NCI-H2107 (cell line): ENCODE data around the gene TRHDE.

ENCODE experiments used
- DNase-seq: peaks from one replicate; lab custom pipeline; 2025; lab: John Stamatoyannopoulos, UW

The TRHDE gene

GRCh38 chr12:72274931-72275330 lies 2.8 kb downstream of the TRHDE start:
- DNase-seq: no peak

DNA sequence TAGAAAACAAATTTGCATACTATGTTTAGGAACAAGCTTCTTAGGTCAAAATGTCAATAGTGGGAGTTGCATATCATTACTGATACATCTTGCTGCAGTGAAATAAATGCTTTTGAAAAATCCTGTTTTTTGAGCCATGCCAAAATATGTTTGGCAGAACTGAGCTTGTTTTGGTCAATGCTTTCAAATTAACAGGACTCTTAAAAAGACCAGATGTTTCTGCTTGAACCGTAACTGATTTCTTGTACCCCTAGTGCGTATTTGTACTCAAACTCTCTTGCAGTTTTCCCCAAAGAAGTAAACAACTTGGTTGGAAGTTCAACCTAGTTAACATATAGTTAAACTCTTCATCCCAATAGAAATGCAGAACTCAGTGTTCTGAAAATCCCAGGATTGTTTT lies 3.4 kb downstream of the TRHDE start:
- no peak for DNase-seq

DNA sequence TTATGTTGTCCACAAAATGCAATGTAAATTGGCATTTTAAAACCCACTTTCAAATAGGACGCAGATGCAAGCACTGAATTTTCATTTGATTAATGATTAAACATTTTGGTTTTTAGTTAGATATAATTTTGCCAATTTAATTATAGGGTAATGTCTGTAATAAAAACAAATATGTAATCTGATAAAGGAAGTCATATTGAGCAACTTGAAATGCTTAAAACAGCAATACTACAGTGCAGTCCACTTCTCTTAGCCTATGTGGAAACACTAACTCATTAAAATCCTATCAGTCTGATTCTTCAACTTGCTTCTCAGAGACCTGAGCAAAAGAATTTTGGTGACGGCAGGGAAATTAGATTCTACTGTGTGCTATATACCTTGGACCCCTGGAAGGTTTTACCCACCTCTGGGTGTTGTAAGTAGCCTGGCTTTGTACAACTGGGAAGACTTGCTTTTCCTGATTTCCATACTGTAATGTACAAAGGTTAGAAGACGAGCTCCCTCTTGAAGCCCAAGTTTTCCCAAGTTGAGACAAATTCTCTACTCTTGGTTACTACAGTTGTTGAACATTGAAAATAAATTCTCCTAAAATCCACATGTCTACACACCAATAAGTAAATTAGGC lies 4.1 kb downstream of the TRHDE start:
- DNase-seq: no peak

- no peak for DNase-seq
Measured at GRCh38 chr12:72277415-72277814, 5.2 kb downstream of the TRHDE start.

DNA sequence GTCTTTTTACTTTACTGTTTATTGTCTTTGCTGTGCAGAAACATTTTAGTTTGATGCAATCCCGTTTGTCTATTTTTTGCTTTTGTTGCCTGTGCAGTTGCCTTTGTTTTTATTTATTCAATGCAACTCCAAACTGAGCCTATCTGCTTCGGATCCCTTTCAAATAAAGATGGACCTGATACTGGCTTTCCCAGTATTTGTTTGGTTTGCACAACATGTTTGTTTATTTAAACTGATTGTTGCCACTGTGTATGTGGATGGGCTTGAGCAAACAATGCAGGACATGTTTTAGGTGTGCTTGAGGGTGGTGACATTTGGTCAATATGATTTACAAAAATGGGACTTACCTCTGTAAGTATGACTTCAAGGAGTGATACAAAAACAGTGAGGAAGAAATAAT lies 6.7 kb downstream of the TRHDE start:
- DNase-seq: no peak

DNA sequence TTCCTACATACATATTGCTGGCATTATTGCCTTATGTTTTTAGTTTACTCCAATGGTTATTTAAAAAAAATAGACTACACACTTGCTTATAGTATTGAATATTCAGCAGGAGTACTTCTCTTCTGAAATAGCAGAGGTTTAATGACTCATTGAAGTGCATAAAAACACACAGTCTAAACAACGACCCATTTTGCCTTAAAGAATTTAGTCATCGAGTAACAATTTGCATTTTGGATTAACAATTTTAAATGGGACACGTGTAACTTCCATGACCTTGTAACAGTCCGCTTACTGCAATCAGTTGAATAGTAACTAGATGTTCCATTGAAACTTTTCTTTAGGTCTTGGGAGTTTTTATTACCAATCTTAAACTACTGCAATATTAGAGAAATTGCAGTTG lies 9.0 kb downstream of the TRHDE start:
- DNase-seq: no peak

GRCh38 chr12:72282721-72283120 lies 10.6 kb downstream of the TRHDE start:
- DNase-seq: no peak

DNA sequence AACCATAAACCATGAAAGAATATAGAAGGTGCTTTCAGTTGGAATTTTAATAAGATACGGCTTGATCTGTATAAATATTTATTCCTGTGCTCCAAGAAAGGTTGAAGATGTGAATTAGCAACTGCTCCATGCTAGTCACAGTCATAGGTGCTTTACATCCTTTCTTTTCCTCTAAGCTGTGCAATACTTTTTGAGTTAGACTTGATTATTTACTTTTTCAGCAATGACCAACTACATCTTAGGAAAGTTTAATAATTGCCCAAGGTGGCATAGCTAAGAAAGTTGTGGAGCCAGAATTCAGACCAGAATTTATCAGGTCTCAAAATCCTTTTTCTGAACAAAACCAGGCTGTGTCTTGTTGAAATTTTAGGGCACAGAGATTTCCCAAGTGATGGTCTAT lies 13.7 kb downstream of the TRHDE start:
- no peak for DNase-seq

DNA sequence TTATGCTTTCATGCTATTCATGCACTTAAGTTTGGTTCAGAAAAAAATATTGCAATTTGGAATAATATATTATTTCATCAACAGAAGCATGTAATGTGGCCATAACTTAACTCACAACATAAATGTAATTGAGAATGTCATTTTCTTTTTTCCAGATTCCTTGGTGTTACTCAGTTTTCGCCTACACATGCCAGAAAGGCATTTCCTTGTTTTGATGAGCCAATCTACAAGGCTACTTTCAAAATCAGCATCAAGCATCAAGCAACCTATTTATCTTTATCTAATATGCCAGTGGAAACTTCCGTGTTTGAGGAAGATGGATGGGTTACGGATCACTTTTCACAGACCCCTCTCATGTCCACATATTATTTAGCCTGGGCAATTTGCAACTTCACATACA lies 14.4 kb downstream of the TRHDE start:
- no peak for DNase-seq

GRCh38 chr12:72288436-72288835 lies 16.3 kb downstream of the TRHDE start:
- DNase-seq: no peak

- DNase-seq: no peak
Measured at GRCh38 chr12:72288911-72289310, 16.7 kb downstream of the TRHDE start.

DNA sequence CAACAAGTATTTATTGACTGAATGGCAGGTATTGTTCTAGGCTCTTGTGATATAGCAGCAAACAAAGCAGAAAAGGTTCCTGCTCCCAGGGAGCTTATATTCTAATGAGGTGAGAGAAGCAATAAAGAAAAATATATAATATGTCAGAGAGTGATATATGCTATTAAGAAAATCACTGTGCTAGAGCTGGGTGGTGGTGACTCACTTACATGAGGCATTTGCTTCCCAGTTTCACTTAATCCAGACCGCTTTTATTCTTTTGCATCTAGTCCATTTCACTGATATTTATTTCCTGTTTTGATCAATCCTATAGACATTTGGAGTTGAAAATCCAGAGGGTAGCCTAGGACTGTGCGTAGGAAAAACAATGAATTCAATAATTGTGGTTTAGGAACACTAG lies 17.5 kb downstream of the TRHDE start:
- no peak for DNase-seq

DNA sequence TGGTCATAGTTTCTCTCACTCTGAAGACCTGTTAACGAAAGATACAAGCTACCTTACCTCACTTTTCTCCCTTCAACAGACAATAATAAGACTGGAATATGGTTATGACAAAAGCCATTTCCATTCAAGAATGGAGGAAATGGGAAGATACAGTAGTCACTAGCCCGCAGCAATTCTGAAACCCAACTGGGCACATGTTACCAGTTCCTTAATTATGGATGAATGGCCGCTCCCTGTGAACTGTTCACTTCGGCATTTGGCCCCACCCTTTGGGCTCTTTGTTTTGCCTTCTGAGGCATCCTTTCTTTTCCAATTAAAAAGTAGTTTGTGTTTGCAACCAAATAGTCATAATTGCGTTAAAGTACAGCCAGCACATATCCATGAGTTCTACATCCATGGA lies 19.0 kb downstream of the TRHDE start:
- no peak for DNase-seq

GRCh38 chr12:72293701-72294100 lies 21.5 kb downstream of the TRHDE start:
- DNase-seq: no peak

DNA sequence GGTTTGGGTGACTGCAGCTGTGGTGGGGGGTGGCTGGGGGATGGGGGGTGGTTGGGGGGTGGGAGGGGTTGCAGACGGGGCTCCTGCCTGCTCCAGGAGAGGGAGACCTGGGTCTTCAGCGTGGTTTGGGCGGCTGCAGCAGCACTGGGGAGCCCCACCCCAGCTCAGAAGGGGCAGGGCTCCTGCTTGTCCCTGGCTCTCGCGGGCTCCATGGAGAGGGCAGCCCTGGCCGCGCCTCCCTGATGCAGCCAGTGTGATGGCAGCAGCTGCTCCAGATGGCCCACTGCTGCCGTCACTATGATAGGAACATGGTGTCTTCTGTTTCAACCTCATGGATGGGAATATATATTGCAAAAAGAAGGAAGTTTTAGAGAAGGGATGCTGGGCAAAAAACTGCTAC lies 22.9 kb downstream of the TRHDE start:
- DNase-seq: no peak

- DNase-seq: no peak
Measured at GRCh38 chr12:72295744-72296143, 23.6 kb downstream of the TRHDE start.

DNA sequence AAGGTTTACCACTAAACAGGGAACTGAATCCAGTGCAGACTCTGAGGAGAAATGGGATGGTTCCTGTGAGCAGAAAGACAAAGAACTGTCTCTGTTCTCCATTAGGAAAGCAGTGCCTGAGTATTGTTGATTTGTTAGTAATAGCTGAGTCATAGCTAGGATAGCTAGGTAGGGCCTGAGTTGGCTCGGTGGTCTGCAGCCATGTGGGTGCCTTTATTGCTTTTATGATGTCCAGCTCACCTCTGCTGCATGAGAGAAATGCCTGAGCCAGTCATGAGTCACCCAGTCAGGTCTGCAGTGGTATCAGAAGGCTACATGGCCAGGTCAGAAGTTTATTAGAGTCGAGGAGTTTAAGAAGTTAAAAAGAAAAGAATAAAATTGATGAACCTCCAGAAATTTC lies 24.2 kb downstream of the TRHDE start:
- DNase-seq: no peak

GRCh38 chr12:72297666-72298065 lies 25.5 kb downstream of the TRHDE start:
- DNase-seq: no peak

DNA sequence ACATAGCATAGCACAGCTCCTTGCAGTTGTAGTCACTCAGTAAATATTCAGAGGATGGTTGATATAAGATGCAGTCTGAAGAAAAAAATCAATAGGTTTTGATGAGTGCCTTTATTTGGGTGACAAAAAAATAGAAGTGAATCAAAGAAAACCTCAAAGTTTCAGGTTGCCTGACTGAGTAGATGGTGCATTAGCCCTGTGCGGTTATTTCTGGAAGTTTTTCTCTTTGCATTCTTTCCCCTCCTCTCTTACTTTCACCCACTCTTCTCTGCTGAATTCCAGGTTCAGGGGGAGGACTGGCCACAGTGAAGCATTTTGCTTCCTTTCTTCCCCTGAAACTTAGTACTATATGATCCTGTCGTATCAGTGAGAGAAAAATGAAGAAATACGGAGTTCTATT lies 28.6 kb downstream of the TRHDE start:
- no peak for DNase-seq

GRCh38 chr12:72304751-72305150 lies 32.6 kb downstream of the TRHDE start:
- DNase-seq: no peak

- no peak for DNase-seq
Measured at GRCh38 chr12:72307229-72307628, 35.1 kb downstream of the TRHDE start.

DNA sequence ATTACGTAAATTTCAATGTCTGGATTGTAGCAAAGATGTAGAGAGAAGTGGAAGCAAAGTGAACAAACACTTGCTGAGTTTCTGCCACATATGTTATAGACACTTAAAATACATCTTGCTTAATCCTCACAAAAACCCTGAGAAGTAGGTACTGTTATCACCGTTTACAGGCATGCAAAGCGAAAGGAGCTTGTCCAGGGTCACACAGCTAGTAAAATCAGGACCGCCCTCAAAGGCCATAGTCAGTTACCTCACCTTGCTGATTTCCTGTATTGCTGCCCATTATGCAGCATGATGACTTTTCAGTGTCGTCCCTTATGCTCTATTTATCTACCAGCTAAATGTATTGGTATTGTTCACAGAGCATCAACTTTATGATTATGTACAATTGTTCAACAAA lies 39.8 kb downstream of the TRHDE start:
- DNase-seq: no peak

DNA sequence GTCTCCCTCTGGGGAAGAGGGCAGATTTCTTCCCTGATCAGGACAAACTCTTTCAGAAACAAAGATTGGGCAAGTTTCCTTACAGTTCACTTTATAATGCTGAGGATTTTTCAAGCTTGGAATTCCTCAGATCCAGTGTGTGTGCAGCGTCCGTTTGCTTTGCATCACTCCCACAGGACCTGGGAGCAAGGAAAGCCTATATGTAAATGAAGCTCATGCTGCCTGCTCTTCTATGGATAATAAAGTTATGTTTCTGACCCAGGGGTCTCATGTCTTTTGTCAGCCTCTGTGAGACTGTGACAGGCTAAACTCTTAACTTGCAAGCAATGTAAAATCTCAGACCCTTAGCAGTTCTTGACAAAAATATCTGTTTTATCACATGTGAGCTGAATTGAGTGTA lies 41.6 kb downstream of the TRHDE start:
- no peak for DNase-seq

GRCh38 chr12:72315858-72316257 lies 43.7 kb downstream of the TRHDE start:
- no peak for DNase-seq

- DNase-seq: no peak
Measured at GRCh38 chr12:72318341-72318740, 46.2 kb downstream of the TRHDE start.
